Nasal cavity respiratory epithelium epithelial cell of viscerocranial mucosa (primary cell): ENCODE measurements around the gene LAIR1. TPM values are rescaled to one million over a fixed set of nuclear protein-coding genes. Genes with fewer than 3 reads are reported as not detected.

Source experiments
- total RNA-seq: library from RNA; depleted of rRNA; stranded (reverse); fragments of >200 nt; gene quantifications from 2 replicates; pipeline ENCODE4 v1.2.3, GENCODE V29; 2014

Gene LAIR1
- total RNA-seq, result not detected in 2 replicates

GRCh38 chr19:54364775-54365257 lies at the start of gene LAIR1:
Gene LAIR1, minus strand, starts transcription at chr19:54364931. Its CDS starts 127 bp downstream, at chr19:54364804.

GRCh38 chr19:54312436-54313377 lies 52.0 kb downstream of the LAIR1 start, which contains the start of gene LILRA5:
Gene LILRA5, minus strand, starts transcription at chr19:54313166. Its CDS starts 147 bp downstream, at chr19:54313019.

Other genes starting within 250 kb of the LAIR1 start
- 7.2 and 7.3 TPM in 2 replicates for gene TFPT, start 249.3 kb downstream of the LAIR1 start, total RNA-seq
- gene PRPF31, start 249.2 kb downstream of the LAIR1 start, total RNA-seq, result 35.2 and 46.6 TPM in 2 replicates
- gene CNOT3, start 227.2 kb downstream of the LAIR1 start, total RNA-seq, result 10.3 and 25.8 TPM in 2 replicates
- gene LENG1, start 205.2 kb downstream of the LAIR1 start, total RNA-seq, result 4.6 and 9.9 TPM in 2 replicates
- 26.7 and 71.6 TPM in 2 replicates for gene TMC4, start 191.8 kb downstream of the LAIR1 start, total RNA-seq
- 13.3 and 37.7 TPM in 2 replicates for gene MBOAT7, start 175.4 kb downstream of the LAIR1 start, total RNA-seq
- 49.3 and 58.8 TPM in 2 replicates for gene TSEN34, start 173.6 kb downstream of the LAIR1 start, total RNA-seq
- gene RPS9, start 164.1 kb downstream of the LAIR1 start, total RNA-seq, result 1,225 and 1,614 TPM in 2 replicates
- gene LILRB3, start 141.9 kb downstream of the LAIR1 start, total RNA-seq, result not detected in 2 replicates
- gene LILRA6, start 122.1 kb downstream of the LAIR1 start, total RNA-seq, result not detected in 2 replicates
- not detected in 2 replicates for gene LILRB5, start 107.7 kb downstream of the LAIR1 start, total RNA-seq
- not detected in 2 replicates for gene LILRB2, start 83.8 kb downstream of the LAIR1 start, total RNA-seq
- gene LILRA5, start 51.8 kb downstream of the LAIR1 start, total RNA-seq, result not detected in 2 replicates
- gene LILRA4, start 25.8 kb downstream of the LAIR1 start, total RNA-seq, result not detected in 2 replicates
- gene TTYH1, start 50.5 kb upstream of the LAIR1 start, total RNA-seq, result not detected in 2 replicates
- 14.7 and 52.6 TPM in 2 replicates for gene LENG8, start 84.3 kb upstream of the LAIR1 start, total RNA-seq
- 11.4 and 13.7 TPM in 2 replicates for gene LENG9, start 98.8 kb upstream of the LAIR1 start, total RNA-seq
- 17.7 and 24.6 TPM in 2 replicates for gene CDC42EP5, start 108.4 kb upstream of the LAIR1 start, total RNA-seq
- not detected in 2 replicates for gene LAIR2, start 137.9 kb upstream of the LAIR1 start, total RNA-seq
- not detected in 2 replicates for gene LILRA2, start 208.9 kb upstream of the LAIR1 start, total RNA-seq
- not detected in 2 replicates for gene LILRA1, start 228.7 kb upstream of the LAIR1 start, total RNA-seq